Measurements from ENCODE around the gene C14orf119.

Gene C14orf119

DNA sequence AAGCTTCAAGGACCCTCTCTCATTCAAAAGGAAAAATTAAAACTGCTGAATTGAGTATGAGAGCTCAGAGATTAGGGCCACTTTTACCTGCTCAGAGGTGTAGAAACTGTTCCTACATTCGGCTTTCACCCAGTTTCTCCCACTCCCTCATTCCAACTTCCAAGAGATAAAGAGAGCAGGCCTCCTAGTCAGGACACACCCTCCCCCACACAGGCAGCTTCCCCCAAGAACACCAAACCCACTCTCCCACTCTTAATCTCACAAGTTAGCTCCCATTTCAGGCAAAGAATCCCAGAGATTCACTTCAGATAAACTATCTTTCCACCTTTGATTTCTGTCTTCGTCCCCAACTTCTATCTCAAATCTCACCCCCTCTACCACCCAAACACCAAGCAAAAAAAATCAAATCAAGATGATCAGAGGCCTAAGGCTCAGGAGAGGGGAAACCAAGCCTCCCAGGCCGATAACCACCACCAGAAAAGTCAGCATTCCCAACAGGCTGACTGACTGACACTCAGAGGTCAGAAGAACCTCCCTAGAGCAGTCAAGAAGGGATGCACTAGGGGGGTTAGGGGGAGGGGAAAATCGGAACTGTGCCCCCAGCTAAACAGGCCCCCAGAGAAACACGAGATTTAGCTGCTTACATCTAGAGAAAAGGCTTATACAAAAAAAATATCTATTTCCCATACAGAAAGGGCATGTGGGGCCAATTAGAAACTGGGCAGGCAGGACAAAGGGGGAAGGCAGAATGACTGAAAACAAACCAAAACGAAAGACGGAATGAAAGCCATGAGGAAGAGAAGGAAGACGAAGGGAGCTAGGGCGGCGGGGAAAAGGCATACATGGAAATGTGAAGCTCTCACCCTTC is 24.8 kb upstream of the C14orf119 start:
- ATAC-seq = no peak
- no peak for DNase-seq
- Mint-ChIP-seq H3K27me3 (no peaks in the 10 kb centered on the region), H3K4me3 (peak overlapping the region; percentile 80 to 87), H3K27ac (peak overlapping the region; percentile 43 to 78), H3K9me3 (no peaks in the 10 kb centered on the region), H3K4me1 (peaks cover 53% of the 10 kb centered on the region)

DNA sequence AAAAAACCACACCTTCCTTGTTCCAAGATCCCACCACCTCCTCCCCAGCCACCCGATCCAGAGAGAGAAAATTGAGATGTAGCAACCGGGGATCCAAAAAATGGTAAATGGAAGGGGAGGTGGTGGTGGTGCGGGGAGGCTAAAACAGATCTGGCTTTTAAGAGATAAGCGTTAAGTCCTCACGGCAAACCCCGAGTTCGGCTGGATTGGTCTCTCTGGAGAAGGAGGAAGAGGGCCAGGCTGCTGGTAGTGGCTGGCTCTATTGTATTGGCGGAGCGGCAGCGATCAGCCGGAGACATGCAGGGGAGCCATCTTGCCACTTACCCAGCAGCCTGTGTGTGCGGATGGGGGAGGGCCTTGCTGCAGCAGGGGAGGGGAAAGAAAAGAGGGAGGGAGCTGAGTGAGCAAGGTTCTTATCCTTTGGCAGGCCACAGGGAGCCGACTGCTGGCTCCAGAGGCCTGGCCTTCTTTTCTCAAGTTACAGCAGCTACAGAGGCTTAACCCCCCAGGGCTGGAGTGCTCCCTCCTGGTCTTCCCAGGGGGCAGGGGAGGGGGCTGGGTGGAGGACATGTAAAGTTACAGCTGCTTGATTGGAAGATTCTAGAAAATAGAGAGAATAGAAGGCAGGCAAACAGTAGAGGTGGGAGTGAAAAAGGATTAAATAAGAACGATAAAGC is 23.9 kb upstream of the C14orf119 start:
- peak; percentile 68 to 75 for DNase-seq
- Mint-ChIP-seq H3K4me1 (peaks cover 45% of the 10 kb centered on the region), H3K27me3 (no peaks in the 10 kb centered on the region), H3K9me3 (no peaks in the 10 kb centered on the region), H3K4me3 (peak overlapping the region; percentile 80 to 87), H3K27ac (peak overlapping the region; percentile 78 to 92)
- peak; percentile 96 for ATAC-seq

DNA sequence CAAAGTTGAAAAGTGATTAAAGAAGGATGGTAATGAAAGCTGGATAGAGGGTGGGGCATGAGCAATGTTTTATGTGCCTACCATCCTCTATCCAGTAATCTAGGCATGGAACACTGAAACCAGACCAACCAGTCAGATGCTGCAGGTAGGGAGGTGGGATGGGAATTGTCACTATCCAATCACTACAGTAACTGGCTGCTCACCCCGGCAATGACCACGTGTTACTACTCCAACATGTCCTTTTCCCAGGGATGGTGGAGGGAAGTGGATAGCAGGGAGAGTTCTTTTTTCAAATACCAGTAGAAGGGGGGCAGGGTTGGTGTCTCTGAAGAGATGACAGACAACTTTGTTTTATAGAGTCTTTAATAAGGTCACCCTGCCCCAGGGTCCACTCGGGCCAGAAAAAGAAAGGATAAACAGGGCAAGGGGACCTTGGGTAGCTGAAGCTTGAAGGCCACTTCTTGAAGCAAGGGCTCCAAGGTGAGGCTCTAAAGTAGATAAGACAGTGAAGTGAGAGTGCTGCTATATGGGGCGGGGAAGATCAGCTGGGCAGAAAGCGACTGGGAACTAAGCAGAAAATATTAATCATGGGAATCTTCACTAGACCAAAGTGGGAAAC is 23.3 kb upstream of the C14orf119 start:
- no peaks in the 10 kb centered on the region for H3K9me3 Mint-ChIP-seq
- peak overlapping the region; percentile 80 to 87 for H3K4me3 Mint-ChIP-seq
- ATAC-seq (no peak), DNase-seq (no peak)
- H3K4me1 Mint-ChIP-seq = peaks cover 41% of the 10 kb centered on the region
- no peaks in the 10 kb centered on the region for H3K27me3 Mint-ChIP-seq
- H3K27ac Mint-ChIP-seq = peak overlapping the region in 1 of 2 donors; percentile 92

DNA sequence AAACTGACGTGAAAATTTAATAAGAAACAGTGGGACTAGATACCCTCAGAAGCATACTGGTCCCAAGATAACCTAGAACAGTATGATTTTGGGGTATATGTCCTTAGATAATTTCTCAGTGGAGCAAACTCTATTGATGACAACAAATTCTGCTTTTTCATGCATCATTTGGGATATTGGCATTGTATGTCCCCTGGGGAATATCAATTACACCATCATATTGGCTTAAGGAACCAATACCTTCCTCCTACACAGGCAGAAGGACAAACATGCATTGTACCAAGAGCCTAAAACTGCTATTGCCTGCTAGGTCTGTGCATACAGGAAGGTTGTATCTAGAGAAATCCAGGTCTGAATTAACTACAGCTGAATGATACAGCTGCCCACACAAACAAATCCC is 20.4 kb upstream of the C14orf119 start:
- Mint-ChIP-seq H3K4me1 (peaks cover 22% of the 10 kb centered on the region), H3K27ac (no peak overlapping the region), H3K4me3 (no peak overlapping the region), H3K27me3 (no peaks in the 10 kb centered on the region), H3K9me3 (no peaks in the 10 kb centered on the region)
- ATAC-seq (no peak), DNase-seq (no peak)

DNA sequence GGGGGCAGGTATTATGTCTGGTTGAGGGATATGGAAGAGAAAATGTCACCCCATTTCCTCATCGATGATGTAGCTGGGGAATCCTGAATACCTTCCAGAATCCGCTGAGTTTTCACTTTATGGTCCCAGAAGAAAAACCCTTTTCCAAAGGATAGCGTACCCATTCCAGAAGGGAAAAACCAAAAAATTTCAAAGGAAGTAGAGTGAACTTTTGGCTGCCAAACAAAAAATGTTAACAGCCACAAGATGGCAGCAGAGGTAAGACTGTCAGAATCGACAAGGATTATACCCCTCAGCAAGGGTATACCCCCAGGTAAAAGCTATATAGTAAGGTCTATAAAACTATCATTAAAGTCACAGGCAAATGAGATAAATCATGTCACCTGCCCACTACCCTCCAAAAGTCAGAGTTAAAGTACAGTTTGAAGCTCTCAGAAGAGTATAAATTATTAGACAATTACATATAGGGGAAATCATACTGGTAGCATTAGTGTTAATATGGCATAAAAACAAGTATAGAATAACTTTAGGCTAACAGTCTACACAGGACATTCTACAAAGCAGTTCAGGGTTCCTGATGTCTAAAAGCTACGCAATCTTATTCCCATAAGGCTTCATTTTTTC is 18.4 kb upstream of the C14orf119 start:
- no peaks in the 10 kb centered on the region for H3K27me3 Mint-ChIP-seq
- DNase-seq (no peak), ATAC-seq (no peak)
- H3K27ac Mint-ChIP-seq = no peak overlapping the region
- H3K4me1 Mint-ChIP-seq = peaks cover 6% of the 10 kb centered on the region
- no peaks in the 10 kb centered on the region for H3K9me3 Mint-ChIP-seq
- no peak overlapping the region for H3K4me3 Mint-ChIP-seq

DNA sequence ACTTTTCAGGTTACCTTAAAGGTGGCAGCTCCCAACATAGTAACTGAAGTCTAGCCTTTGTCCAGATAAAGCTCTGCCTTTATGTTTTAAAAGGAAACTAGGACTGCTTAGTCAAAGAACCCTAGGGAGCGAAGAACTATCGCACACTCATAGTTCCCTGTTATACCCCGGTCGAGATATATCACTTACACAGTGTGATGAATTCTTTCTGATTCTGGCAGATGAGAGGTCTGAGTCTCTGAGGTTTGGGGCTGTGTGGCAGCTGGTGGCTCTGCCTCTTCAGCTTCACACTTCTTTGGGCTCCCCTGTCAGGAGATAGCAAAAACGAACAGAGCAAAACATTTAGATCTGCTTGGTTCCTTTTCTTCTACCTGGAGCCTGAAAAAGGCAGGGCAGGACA is 17.3 kb upstream of the C14orf119 start:
- no peaks in the 10 kb centered on the region for H3K9me3 Mint-ChIP-seq
- no peak for ATAC-seq
- peak overlapping the region in 1 of 2 donors; percentile 3 for H3K27ac Mint-ChIP-seq
- H3K27me3 Mint-ChIP-seq = no peaks in the 10 kb centered on the region
- H3K4me1 Mint-ChIP-seq = no peaks in the 10 kb centered on the region
- no peak for DNase-seq
- H3K4me3 Mint-ChIP-seq = no peak overlapping the region

DNA sequence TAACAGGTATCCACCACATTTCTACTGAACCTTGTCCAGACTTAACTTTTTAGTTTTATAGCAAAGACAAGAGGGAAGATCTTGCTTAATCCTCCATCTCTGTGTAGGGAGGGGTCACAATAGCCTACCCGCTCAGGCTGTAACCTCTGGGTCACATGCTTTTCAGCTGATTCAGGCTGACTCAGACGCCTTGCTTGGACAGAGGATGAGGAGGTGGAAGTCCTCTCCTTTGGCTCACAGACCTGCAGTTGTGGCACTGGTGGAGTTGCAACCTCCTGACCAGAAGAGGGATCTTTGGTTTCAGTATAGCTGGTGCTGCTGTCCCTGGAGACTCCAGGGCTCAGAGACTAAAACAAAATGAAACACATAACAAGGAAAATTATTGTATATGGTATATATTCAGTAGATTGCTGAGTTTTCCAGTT is 16.6 kb upstream of the C14orf119 start:
- no peak overlapping the region for H3K27ac Mint-ChIP-seq
- H3K4me1 Mint-ChIP-seq = no peaks in the 10 kb centered on the region
- no peak for ATAC-seq

DNA sequence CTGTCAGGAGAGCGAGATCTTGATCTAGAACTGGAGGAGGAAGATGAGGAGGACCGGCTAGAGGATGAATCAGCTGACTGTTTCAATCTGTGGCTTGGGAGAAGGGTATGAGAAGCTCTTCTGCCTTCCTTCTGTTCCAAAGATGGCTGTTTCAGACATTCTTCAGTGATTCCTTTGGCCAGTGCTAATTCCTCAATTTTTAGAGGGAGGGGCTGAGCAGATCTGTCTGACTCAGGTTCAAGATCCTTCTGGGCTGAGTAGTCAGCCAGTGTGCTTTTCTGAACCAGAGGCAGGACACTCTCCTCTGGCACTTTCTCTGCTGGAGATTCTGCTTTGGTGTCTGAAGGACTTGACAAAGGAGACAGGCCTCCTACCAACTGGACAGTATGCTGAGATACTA is 15.6 kb upstream of the C14orf119 start:
- H3K9me3 Mint-ChIP-seq = no peaks in the 10 kb centered on the region

More for the DNA sequence above, 16.6 kb upstream of the C14orf119 start:
- no peak for DNase-seq
- Mint-ChIP-seq H3K4me3 (no peak overlapping the region), H3K27me3 (no peaks in the 10 kb centered on the region), H3K9me3 (no peaks in the 10 kb centered on the region)

DNA sequence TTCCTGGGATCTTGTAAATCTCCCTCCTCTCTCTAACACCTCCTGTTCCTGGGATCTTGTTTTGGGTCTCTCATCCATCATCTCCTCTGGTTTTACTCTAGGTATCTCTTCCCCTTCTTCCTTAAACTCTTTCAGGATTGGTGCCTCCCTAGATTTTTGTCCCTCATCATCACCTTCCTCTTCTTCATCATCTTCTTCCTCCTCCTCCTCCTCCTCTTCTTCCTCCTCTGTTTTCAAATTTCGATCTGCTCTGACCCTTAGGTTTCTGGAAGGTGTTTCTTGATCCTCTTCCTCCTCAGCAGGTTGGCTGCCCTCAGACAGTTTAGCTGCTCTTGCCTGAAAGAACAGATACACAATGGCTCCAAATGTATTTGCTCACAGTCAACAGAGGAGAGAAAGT is 14.8 kb upstream of the C14orf119 start:
- Mint-ChIP-seq H3K27ac (peak overlapping the region in 1 of 2 donors; percentile 22), H3K9me3 (no peaks in the 10 kb centered on the region), H3K4me1 (peaks cover 2% of the 10 kb centered on the region), H3K27me3 (no peaks in the 10 kb centered on the region), H3K4me3 (no peak overlapping the region)
- DNase-seq (no peak), ATAC-seq (no peak)

More for the DNA sequence above, 15.6 kb upstream of the C14orf119 start:
- DNase-seq = no peak
- no peaks in the 10 kb centered on the region for H3K4me1 Mint-ChIP-seq
- no peak overlapping the region for H3K4me3 Mint-ChIP-seq
- H3K27me3 Mint-ChIP-seq = no peaks in the 10 kb centered on the region
- no peak for ATAC-seq
- H3K27ac Mint-ChIP-seq = no peak overlapping the region

DNA sequence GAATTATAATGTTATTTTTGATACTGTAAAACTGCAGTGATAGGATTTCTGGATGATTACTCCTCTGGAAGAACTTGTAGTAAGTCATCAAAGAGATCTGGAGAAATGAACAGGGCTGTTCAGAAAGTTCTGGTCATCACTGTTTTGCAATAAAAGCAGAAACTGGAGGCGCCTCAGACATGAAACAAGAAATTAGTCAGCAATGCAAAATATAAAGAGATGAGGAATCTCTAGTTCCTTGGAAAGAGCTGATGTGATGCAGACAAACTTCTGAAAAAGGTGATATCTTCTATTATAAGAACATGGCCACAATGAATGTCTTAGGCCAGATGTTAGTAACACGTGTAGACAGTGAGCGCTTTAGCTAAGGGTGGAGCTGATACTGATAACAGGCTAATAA is 9.8 kb upstream of the C14orf119 start:
- H3K9me3 Mint-ChIP-seq = no peaks in the 10 kb centered on the region
- DNase-seq = no peak
- ATAC-seq = no peak
- H3K4me1 Mint-ChIP-seq = peaks cover 23% of the 10 kb centered on the region
- no peak overlapping the region for H3K4me3 Mint-ChIP-seq
- H3K27me3 Mint-ChIP-seq = no peaks in the 10 kb centered on the region
- peak overlapping the region in 1 of 2 donors; percentile 89 for H3K27ac Mint-ChIP-seq

DNA sequence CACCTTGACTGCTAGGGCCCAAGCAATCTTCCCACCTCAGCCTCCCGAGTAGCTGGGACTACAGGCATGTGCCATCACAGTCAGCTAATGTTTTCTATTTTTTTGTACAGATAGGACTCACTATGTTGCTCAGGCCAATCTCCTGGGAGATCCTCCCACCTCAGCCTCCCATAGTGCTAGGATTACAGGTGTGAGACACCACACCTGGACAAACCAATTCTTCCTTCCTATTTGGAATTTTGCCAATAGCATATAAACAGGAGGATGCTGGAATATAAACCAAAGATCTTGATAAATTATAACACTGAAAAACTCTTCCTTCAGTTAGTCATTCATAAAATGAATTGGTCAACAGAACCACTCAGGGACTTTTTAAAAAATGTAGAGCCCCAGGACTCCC is 8.7 kb upstream of the C14orf119 start:
- Mint-ChIP-seq H3K27me3 (no peaks in the 10 kb centered on the region), H3K4me1 (peaks cover 23% of the 10 kb centered on the region), H3K9me3 (no peaks in the 10 kb centered on the region), H3K4me3 (no peak overlapping the region), H3K27ac (peak overlapping the region in 1 of 2 donors; percentile 35)
- DNase-seq = no peak
- no peak for ATAC-seq

DNA sequence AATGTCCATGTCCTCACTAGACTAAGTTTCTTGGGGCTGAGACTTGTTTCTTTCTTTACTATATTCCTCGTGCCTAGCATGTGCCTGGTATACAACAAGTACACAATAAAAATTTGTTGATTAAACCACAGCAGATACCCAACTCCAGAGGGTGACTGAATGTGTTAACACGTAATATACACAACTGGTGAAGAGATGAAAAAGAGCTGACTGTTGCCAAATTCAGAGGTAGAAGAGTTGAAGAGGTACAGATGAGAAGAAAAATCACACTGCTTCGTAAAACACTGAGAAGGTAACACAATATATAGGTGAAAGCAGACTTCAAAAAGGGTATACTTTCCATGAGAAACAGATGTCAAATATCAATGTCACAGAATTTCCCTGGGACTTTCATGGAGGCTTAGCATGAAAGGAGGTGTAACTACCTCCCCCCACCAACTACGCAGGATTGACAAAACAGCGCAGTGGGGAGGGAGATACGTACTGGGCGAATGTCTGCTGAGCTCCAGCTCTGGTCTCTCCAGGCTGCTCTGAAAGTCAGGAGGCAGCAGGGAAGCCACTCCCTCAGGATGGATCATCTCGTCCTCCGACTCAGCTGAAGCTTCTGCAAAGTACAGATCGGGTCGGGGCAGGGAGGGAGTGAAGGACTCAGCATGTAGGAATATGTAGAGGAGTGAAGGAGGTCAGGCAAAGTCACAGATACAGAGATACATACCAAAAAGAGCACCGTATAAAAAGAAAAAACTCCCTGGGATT is 5.6 kb upstream of the C14orf119 start:
- H3K27ac Mint-ChIP-seq = no peak overlapping the region
- H3K4me3 Mint-ChIP-seq = no peak overlapping the region
- H3K4me1 Mint-ChIP-seq = peaks cover 30% of the 10 kb centered on the region

DNA sequence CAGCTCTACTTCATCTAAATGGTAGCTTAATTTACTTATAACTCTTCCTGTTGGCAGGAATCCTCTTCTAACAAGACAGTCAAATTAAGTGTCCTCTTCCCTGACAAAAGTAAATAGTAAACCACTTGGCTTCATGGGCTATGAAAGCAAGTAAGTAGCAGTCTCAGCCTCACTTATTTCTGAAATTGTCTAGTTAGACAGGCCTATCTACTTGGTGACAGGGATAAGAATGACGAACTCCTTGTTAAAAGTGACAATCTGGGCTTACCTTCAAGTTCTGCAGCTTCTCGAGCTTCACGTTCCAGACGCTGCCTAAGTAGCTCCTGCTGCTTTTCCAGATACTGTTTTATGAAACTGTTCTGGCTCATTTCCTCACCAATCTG is 5.1 kb upstream of the C14orf119 start:
- H3K4me3 Mint-ChIP-seq = no peak overlapping the region
- DNase-seq = no peak
- no peaks in the 10 kb centered on the region for H3K9me3 Mint-ChIP-seq
- no peak overlapping the region for H3K27ac Mint-ChIP-seq
- no peak for ATAC-seq
- no peaks in the 10 kb centered on the region for H3K27me3 Mint-ChIP-seq
- peaks cover 30% of the 10 kb centered on the region for H3K4me1 Mint-ChIP-seq

More for the DNA sequence above, 5.6 kb upstream of the C14orf119 start:
- no peak for DNase-seq
- Mint-ChIP-seq H3K9me3 (no peaks in the 10 kb centered on the region), H3K27me3 (no peaks in the 10 kb centered on the region)
- ATAC-seq = no peak

DNA sequence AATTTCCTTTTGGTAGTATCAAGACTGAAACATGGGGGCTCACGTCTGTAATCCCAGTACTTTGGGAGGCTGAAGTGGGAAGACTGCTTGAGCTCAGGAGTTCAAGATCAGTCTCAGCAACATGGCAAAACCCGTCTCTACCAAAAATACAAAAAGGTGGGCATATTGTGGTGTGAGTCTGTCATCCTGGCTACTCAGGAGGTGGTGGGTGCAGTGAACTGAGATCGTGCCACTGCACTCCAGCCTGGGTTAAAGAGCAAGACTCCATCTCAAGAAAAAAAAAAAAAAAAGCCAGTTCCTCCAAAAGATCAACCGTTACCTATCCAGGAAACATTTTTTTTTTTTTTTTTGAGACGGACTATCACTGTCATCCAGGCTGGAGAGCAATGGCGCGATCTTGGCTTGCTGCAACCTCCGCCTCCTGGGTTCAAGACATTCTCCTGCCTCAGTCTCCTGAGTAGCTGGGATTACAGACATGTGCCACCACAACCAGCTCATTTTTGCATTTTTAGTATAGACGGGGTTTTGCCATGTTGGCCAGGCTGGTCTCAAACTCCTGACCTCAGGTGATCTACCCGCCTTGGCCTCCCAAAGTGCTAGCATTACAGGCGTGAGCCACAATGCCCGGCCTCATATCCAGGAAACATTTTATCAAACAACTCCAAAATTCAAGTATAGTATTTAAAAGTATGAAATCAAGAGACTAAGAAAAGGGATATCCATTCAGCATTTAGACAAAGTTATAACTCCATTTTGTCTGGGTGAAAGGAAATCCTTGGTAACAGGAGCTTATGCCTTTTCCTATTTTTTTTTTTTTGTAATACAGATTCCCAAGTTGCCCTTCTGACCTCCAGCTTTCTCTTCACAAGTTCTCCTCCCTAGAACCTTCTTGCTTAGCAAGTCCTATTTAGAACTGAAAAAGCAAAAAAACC is 3.7 kb upstream of the C14orf119 start:
- Mint-ChIP-seq H3K27me3 (no peaks in the 10 kb centered on the region), H3K4me1 (peaks cover 20% of the 10 kb centered on the region), H3K9me3 (no peaks in the 10 kb centered on the region), H3K4me3 (no peak overlapping the region), H3K27ac (peak overlapping the region in 1 of 2 donors; percentile 49)
- DNase-seq = no peak
- ATAC-seq = no peak

All from stimulated activated naive CD8-positive, alpha-beta T cell treated with anti-CD3 and anti-CD28 coated beads, Interleukin-15, amount 100 ng/mL, for 72 hours (primary cell).